Activated CD8-positive, alpha-beta memory T cell treated with anti-CD3 and anti-CD28 coated beads for 36 hours (primary cell): Measurements from ENCODE around the gene EIF2B5. TPM values are rescaled to one million over a fixed set of nuclear protein-coding genes. Genes with fewer than 3 reads are reported as not detected.
"Not testable (repeated sequence)": the region's sequence is repeated elsewhere in the genome, so short reads cannot be mapped to it uniquely, and the experiment has no call there.

Experiments
- CTCF ChIA-PET: fragments of 350-600 bp; sonication (Branson Sonifier 250); formaldehyde crosslinking; loops from one replicate; lab custom pipeline; 2021; ENCODE audit warnings: antibody characterized with exemption; lab: Charles Lee
- POLR2A ChIA-PET: fragments of 350-600 bp; sonication (Branson Sonifier 250); formaldehyde crosslinking; loops from one replicate; lab custom pipeline; 2021; ENCODE audit warnings: antibody characterized with exemption; lab: Charles Lee
- total RNA-seq, 2 experiments: library from RNA; stranded (reverse); gene quantifications; one replicate each; pipeline ENCODE4 v1.2.3, GENCODE V29; 2021

Gene EIF2B5
- total RNA-seq, 2 experiments from 2014 or later: 74.8 to 76.4 TPM

DNA sequence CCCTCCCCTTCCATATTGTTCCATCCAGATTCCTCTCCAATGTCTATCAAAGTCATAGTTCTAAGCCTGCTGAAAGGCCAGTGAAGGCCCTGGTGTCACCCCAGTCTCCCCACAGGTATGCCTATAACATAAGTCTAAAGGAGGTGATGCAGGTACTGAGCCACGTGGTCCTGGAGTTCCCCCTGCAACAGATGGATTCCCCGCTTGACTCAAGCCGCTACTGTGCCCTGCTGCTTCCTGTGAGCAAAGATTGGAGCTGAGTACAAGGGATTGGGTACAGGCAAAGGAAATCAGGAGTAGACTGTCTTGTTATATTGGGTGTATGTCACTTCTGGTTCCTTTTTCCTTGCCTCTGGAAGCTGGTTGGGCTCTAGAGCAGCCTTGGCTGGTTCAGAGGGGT lies 8.2 kb downstream of the EIF2B5 start:
- ChIA-PET CTCF (no interaction called here), POLR2A (interaction anchor here (0.5 kb wide), 1 partner anchor 31 kb away, joined by 3 read pairs; no protein-coding TSS in a partner anchor)

- CTCF ChIA-PET: interaction anchor here (0.8 kb wide), 1 partner anchor 8 kb away, joined by 3 read pairs; no protein-coding TSS in a partner anchor
- POLR2A ChIA-PET: interaction anchor here (0.7 kb wide), 1 partner anchor 35 kb away, joined by 3 read pairs; no protein-coding TSS in a partner anchor
These were observed 9.3 kb downstream of the EIF2B5 start for GRCh38 chr3:184144505-184144904.

- CTCF ChIA-PET: no interaction called here
- POLR2A ChIA-PET: no interaction called here
These were observed 10.0 kb downstream of the EIF2B5 start for GRCh38 chr3:184145111-184145524.

DNA sequence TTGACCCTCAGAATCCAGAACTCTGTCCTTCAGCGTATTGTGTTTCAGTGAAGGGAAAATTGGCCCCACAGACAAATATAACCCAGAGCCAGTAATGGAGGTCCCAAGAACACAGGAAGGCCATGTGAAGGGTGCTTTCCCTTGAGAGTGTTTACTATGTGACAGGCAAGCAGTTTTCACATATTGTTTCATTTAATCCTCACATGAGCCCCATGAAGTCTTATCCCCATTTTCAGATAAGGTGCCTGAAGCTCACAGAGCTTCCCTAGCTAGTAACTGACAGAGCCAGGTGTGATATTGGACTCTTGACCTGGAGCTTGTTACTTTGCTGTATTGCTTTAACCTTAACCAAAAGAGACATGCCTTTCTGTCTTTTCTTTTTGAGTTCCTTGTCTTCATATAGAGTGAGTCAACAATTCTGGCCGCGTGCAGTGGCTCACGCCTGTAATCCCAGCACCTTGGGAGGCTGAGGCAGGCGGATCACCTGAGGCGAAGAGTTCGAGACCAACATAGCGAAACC lies 10.7 kb downstream of the EIF2B5 start:
- POLR2A ChIA-PET: no interaction called here
- CTCF ChIA-PET: no interaction called here

- ChIA-PET CTCF (no interaction called here), POLR2A (interaction anchor here (0.6 kb wide), 1 partner anchor 81 kb away, joined by 5 read pairs; no protein-coding TSS in a partner anchor)
These were observed 12.9 kb downstream of the EIF2B5 start for GRCh38 chr3:184148076-184148475.

DNA sequence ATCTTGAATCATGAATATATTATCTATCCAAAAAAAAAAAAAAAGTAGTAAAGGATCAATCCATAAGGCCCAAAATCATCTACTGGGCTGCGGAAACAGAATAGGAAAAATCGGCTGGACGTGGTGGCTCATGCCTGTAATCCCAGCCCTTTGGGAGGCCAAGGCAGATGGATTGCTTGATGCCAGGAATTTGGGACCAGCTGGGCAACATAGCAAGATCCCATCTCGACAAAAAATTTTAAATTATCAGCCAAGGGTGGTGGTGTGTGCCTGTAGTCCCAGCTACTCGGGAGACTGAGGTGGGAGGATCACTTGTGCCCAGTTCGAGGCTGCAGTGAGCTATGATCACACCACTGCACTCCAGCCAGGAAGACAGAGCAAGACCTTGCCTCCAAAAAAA lies 14.0 kb downstream of the EIF2B5 start:
- CTCF ChIA-PET: interaction anchor here (0.9 to 1.2 kb wide), 2 partner anchors 101 to 264 kb away, joined by 3 read pairs; partner anchors contain the start of genes EEF1AKMT4 and PARL
- POLR2A ChIA-PET: interaction anchor here (0.5 to 0.6 kb wide), 2 partner anchors 27 to 35 kb away, joined by 3 read pairs; no protein-coding TSS in a partner anchor

- CTCF ChIA-PET: interaction anchor here (1.2 kb wide), 1 partner anchor 265 kb away, joined by 3 read pairs; the partner anchor contains the start of gene PARL
These were observed 14.6 kb downstream of the EIF2B5 start for GRCh38 chr3:184149770-184150169.

DNA sequence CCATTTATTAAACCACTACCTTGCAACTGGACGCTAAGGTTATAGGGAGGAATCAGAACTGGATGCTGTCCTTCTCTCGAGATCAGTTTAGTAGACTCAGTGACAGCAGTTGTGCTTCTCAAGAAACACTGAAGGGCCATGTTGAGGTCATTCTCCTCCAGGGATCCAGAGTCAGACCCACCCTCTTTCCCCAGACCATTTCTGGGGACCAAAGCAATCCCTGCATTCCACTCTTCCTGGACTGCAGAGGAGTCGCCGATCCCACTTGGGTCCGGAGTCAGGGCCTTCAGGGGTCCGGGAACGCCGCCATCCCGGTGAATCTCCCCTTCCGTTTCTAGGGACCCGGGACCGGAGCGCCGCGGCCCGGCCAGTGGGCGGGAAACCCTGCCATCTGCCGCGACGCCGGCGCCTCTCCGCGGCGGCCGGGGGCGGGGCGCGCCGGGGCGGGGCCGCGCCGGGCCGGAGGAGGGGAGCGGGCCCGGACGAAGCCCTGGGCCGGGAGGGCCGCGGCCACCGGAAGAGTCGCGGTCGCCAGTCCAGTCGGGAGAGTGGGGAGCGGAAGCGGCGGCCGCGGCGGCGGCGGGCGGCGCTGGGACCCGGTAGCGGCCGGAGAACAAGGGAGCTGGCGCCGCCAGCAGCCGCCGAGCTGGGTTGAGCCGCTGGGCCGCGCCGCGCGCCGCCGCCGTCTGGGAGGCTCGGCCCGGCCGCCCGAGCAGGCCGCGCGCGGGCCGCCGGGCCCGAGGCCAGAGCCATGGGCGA lies 19.9 kb downstream of the EIF2B5 start, which contains the start of gene DVL3:
Gene DVL3 (plus strand): TSS at position 493 of the 759 bp plus-strand sequence. CDS start 259 bp downstream, at position 752.
- POLR2A ChIA-PET: no interaction called here
- CTCF ChIA-PET: interaction anchor here (0.6 to 0.9 kb wide), 2 partner anchors 29 to 40 kb away, joined by 3 read pairs; no protein-coding TSS in a partner anchor

More at GRCh38 chr3:184149770-184150169, 14.6 kb downstream of the EIF2B5 start:
- POLR2A ChIA-PET: not testable (repeated sequence)

DNA sequence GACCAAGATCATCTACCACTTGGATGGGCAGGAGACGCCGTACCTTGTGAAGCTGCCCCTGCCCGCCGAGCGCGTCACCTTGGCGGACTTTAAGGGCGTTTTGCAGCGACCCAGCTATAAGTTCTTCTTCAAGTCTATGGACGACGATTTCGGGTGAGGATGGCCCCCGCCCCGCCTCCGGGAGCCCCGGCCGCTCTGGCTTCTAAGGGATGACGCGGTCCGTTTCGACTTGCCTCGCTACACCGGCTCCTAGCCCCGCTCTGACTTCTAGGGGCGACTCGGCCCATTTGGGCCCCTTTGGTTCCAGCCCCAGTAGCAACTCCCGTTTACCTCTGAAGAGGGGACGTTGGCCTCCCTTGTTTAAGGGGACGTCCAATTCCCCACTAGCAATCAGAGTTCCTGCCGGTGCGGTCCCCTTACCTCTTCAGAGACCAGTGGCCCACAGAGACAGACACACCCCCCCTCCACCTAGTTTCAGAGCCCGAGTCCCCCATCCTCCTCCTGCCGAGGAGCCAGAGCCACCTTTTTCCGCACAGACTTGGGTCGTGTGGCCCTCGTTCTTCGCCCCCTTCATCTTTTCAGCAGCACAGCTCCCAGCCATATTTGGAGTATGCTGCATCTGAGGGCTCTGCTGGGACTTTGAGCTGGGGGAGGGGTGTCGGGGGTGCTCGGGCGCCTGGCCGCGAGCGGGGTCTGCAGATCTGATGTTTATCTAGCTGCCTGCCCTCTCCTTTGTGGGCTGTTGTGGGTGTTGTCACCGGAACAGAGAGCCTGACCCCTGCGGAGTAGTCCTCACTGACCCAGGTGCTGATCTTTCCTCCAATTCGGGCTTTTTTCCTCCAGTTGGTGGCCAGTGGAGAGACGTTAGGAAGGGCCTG lies 20.7 kb downstream of the EIF2B5 start:
- CTCF ChIA-PET: interaction anchor here (0.6 to 0.9 kb wide), 4 partner anchors 26 to 100 kb away, joined by 3 read pairs; no protein-coding TSS in a partner anchor
- POLR2A ChIA-PET: no interaction called here

- POLR2A ChIA-PET: no interaction called here
These were observed 21.4 kb downstream of the EIF2B5 start for GRCh38 chr3:184156522-184156955.

GRCh38 chr3:184157206-184157605 lies 22.0 kb downstream of the EIF2B5 start:
- POLR2A ChIA-PET: no interaction called here
- CTCF ChIA-PET: interaction anchor here (0.9 kb wide), 1 partner anchor 22 kb away, joined by 3 read pairs; the partner anchor contains the start of gene EIF2B5

More at GRCh38 chr3:184156522-184156955, 21.4 kb downstream of the EIF2B5 start:
- CTCF ChIA-PET: interaction anchor here (0.7 kb wide), 1 partner anchor 100 kb away, joined by 3 read pairs; no protein-coding TSS in a partner anchor

DNA sequence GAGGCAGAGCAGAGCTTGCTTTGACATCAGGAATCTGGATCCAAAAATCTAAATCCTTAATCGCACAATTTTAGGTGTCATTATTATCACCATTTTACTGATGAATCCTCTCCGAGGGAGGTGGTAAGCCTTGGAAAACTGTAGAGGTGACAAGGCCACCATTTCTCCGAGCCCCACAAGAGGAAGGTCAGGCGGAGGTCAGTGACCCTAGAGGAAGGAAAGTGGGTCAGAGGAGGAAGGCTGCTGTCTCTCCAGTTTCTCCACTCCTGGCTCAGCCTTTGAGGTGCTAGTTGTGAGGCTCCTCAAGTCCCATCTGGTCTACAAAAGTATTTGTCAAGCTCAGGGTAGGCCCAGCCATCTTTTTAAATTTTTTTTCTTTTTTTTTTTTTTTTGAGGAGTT lies 23.2 kb downstream of the EIF2B5 start:
- CTCF ChIA-PET: interaction anchor here (2.1 kb wide), 1 partner anchor 16 kb away, joined by 5 read pairs; the partner anchor contains the start of gene AP2M1

DNA sequence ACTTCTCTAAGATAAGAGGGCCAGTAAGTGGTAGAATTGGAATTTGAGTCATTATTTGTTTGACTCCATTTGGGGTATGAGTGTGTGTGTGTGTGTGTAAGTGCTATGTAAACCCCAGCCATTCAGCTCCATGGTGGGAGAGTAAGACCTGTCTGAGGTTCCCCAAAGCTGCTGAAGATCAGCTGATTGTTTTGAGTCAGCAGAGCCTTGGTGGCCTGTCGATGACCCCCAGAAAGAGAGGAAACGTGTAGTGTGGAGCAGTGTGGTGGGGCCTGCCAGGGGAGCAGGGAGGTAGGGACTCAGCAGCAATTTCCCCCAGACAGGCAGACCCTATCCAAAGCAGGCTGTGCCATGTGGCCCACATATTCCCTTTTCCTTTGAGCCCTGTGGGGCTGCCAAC lies 25.3 kb downstream of the EIF2B5 start:
- CTCF ChIA-PET: no interaction called here
- POLR2A ChIA-PET: no interaction called here

More for the DNA sequence above, 23.2 kb downstream of the EIF2B5 start:
- POLR2A ChIA-PET: no interaction called here

GRCh38 chr3:184162571-184163070 lies 27.5 kb downstream of the EIF2B5 start:
- CTCF ChIA-PET, POLR2A ChIA-PET: not testable (repeated sequence)

GRCh38 chr3:184164648-184165330 lies 29.6 kb downstream of the EIF2B5 start:
- ChIA-PET CTCF (interaction anchor here (0.5 to 1.6 kb wide), 3 partner anchors 17 to 54 kb away, joined by 3 read pairs; no protein-coding TSS in a partner anchor), POLR2A (no interaction called here)

GRCh38 chr3:184165543-184165942 lies 30.4 kb downstream of the EIF2B5 start:
- ChIA-PET POLR2A (no interaction called here), CTCF (interaction anchor here (0.5 kb wide), 1 partner anchor 53 kb away, joined by 3 read pairs; no protein-coding TSS in a partner anchor)

- ChIA-PET CTCF (no interaction called here), POLR2A (no interaction called here)
These were observed 31.5 kb downstream of the EIF2B5 start for GRCh38 chr3:184166671-184167070.

GRCh38 chr3:184167786-184168185 lies 32.6 kb downstream of the EIF2B5 start:
- POLR2A ChIA-PET: interaction anchor here (0.5 to 0.6 kb wide), 2 partner anchors 78 to 146 kb away, joined by 5 read pairs; no protein-coding TSS in a partner anchor
- CTCF ChIA-PET: no interaction called here
